Measurements from ENCODE around the gene CD247.

CD247 gene

DNA sequence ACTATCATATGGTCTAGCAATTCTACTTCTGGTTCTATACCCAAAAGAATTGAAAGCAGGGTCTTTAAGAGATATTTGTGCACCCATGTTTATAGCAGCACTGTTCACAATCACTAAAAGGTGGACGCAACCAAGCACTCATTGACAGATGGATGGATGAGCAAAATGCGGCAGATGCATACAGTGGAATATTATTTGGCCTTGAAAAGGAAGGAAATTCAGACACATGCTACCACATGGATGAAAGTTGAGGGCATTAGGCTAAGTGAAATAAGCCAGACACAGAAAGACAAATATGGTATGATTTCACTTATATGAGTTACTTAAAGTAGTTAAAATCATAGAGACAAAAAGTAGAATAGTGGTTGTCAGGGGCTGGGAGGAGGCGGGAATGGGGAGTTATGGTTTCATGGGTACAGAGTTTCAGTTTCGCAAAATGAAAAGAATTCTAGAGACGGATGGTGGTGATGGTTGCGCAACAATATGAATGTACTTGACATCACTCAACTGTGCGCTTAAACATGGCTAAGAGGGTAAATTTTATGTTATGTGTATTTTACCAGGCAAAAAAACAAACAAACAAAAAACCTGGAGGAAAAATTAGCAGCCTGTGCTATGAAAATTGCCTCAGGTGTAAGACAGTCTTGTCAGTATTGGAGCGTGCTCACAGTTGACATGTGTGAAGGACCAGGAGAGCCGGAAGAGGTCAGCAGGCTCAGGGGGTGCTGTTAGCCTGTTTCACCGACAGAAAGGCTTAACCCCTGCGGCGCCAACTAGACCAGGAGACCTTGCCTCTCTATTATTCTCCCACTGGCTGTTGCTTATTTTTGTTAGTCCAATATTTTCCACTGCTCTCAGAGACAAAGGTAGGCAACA, 26.5 kb downstream of the CD247 start:
- ChIA-PET CTCF (no interaction called here), POLR2A (no interaction called here)
- no peak overlapping the region for H3K4me3 ChIP-seq (ENCODE audit: low read depth, low read length)
- DNase-seq (ENCODE audit: low read depth, low spot score): no peak
- TF ChIP-seq, protein P1, sequence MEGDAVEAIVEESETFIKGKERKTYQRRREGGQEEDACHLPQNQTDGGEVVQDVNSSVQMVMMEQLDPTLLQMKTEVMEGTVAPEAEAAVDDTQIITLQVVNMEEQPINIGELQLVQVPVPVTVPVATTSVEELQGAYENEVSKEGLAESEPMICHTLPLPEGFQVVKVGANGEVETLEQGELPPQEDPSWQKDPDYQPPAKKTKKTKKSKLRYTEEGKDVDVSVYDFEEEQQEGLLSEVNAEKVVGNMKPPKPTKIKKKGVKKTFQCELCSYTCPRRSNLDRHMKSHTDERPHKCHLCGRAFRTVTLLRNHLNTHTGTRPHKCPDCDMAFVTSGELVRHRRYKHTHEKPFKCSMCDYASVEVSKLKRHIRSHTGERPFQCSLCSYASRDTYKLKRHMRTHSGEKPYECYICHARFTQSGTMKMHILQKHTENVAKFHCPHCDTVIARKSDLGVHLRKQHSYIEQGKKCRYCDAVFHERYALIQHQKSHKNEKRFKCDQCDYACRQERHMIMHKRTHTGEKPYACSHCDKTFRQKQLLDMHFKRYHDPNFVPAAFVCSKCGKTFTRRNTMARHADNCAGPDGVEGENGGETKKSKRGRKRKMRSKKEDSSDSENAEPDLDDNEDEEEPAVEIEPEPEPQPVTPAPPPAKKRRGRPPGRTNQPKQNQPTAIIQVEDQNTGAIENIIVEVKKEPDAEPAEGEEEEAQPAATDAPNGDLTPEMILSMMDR (IDR thresholded peaks at IDR 0.05; ENCODE audit: insufficient read depth, low read length, missing control alignments): no peak

DNA sequence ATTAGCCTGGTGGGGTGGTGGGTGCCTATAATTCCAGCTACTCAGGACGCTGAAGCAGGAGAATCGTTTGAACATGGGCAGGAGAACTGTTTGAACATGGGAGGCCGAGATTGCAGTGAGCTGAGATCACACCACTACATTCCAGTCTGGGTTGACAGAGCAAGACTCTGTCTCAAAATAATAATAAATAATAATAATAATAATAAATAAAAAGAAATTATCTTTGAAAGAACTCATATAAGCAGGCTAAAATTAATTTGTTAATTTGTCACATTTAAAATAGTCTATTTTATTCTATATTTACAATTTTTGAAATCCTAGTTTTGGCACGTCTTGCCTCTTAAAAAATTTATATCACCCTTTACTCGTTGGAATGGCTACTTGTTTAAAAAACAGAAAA, 27.6 kb downstream of the CD247 start:
- no peak for DNase-seq (ENCODE audit: low read depth, low spot score)
- H3K4me3 ChIP-seq (ENCODE audit: low read depth, low read length): no peak overlapping the region
- ChIA-PET CTCF (no interaction called here), POLR2A (no interaction called here)
- TF ChIP-seq, protein P1 (IDR thresholded peaks at IDR 0.05; ENCODE audit: insufficient read depth, low read length, missing control alignments): no peak

DNA sequence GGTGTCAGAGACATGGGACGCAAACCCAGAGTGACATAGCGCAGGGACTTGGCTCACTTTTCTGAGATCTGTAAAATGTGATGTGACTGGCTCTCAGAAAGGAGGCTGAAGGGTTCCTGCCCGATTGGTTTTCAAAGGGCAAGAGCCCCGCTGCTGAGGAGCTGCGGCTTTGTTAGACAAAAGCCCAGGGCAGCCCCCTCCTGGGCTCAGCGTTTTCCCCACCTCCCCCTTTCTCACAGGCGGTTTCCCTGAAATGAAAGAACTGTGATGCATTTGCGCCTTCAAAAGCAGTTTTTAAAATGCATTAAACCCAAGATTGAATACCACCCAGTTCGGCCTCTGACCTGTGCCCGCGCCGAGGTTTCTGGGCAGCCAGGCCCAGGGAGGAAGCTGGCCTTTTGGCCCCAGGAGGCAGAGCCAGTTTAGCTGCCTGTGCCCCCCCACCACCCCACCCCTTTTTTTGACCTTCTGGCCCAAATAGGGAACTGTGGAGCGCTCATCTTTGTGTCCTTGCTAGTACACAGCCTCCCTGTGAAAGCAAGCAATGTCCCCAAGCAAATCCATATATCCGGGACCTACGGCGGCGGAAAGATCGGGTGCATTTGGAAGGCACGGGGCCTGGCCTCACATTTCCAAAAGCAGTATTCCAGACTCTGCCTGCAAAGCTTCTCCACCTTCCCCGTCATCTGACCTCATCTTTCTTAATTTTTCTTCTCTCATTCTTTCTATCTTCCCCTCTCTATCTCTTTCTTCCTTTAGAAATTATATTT, 28.6 kb downstream of the CD247 start:
- ChIA-PET POLR2A (no interaction called here), CTCF (no interaction called here)
- TF ChIP-seq, protein P1 (IDR thresholded peaks at IDR 0.05; ENCODE audit: insufficient read depth, low read length, missing control alignments): no peak
- DNase-seq (ENCODE audit: low read depth, low spot score): no peak
- no peak overlapping the region for H3K4me3 ChIP-seq (ENCODE audit: low read depth, low read length)

DNA sequence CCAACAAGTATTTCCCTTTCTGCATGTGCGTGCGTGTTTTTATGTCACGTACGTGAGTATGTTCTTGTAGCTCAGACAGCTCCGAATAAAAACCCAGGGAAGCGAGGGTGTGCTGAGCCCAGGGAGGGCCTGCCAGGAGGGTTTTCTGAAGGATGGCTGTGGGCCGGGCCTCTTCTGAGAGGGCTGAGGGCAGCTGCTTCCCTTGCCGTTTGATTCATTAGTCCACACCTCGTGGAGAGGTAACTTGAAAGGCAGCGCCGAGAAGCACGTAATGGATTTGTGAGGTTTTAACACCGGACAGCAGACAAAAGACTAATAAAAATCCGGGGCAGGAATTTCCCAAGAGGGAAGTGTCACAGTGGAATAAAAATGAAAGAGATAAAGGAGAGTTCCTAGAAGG, 29.5 kb downstream of the CD247 start:
- TF ChIP-seq, protein P1 (IDR thresholded peaks at IDR 0.05; ENCODE audit: insufficient read depth, low read length, missing control alignments): no peak
- POLR2A ChIA-PET: no interaction called here
- CTCF ChIA-PET: no interaction called here
- no peak for DNase-seq (ENCODE audit: low read depth, low spot score)
- no peak overlapping the region for H3K4me3 ChIP-seq (ENCODE audit: low read depth, low read length)

DNA sequence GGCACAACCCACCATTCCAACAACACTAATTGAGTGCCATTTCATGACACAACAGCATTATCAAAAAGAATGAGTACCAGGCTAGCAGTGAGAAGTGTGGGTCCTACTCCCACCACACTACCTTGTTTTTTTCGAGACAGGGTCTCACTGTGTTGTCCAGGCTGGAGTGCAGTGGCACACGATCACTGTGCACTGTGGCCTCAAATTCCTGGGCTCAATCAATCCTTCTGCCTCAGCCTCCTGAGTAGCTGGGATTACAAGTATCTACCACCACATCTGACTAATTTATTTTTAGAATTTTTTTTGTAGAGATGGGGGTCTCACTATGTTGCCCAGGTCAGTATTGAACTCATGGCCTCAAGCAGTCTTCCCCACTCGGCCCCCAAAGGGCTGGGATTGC, 30.7 kb downstream of the CD247 start:
- ChIA-PET POLR2A (no interaction called here), CTCF (no interaction called here)
- no peak overlapping the region for H3K4me3 ChIP-seq (ENCODE audit: low read depth, low read length)
- TF ChIP-seq, protein P1 (IDR thresholded peaks at IDR 0.05; ENCODE audit: insufficient read depth, low read length, missing control alignments): no peak
- DNase-seq (ENCODE audit: low read depth, low spot score): no peak

DNA sequence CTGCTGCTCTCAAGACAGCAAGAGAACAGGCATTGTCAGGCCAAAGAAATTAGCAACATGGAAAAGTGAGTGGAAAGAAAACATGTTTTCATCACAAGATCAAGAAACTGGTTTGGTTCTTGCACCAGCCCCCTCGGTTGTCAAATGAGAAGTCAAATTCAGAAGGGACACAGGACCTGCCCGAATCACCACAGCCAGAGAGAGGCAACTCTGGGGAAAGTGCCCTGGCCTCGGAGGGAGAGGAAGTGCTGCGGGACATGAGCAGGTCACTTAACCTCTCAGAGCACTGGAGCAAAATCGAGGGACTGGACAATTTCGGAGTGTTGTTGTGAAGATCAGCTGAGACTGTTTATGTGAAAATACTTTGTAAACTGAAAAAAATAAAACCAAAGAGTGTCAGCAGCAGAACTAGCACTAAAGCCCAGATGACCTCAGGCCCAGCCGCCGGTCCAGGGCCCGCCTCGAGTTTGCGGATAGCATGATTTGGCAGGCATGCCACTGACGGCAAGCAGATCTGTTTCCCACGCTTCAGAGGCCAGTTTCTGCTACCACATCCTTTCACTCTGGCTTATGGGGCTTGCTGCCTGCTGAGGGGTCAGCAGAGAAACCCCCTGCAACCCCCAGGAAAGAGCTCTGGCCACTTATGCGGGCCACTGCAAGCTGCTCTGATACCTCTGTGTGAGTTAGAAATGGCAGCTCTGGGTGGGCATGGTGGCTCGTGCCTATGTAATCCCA, 32.1 kb downstream of the CD247 start:
- ChIA-PET POLR2A (no interaction called here), CTCF (interaction anchor here (1.4 kb wide), 1 partner anchor 48 kb away, joined by 3 read pairs; no protein-coding TSS in a partner anchor)
- TF ChIP-seq, protein P1 (IDR thresholded peaks at IDR 0.05; ENCODE audit: insufficient read depth, low read length, missing control alignments): no peak

More for the DNA sequence above, 32.1 kb downstream of the CD247 start:
- DNase-seq (ENCODE audit: low read depth, low spot score): no peak
- no peak overlapping the region for H3K4me3 ChIP-seq (ENCODE audit: low read depth, low read length)
